KOPT-K1 (cell line): ENCODE data around the gene FABP7.
"Not testable (repeated sequence)": the region's sequence is repeated elsewhere in the genome, so short reads cannot be mapped to it uniquely, and the experiment has no call there.

ENCODE experiments used
- H3K27ac ChIP-seq: fragments of 200-600 bp; sonication (generic); 2 replicates; pipeline ENCODE4 v1.5.1; 2016; ENCODE audit warnings: antibody characterized with exemption, mild to moderate bottlenecking, low read depth, low read length; ENCODE audit not compliant: poor library complexity, severe bottlenecking
- H3K36me3 ChIP-seq: fragments of 200-600 bp; sonication (generic); 2 replicates; pipeline ENCODE4 v1.5.1; 2017; ENCODE audit warnings: antibody characterized with exemption, mild to moderate bottlenecking, low read length, moderate library complexity; ENCODE audit not compliant: insufficient read depth
- H3K9me3 ChIP-seq: fragments of 200-600 bp; sonication (generic); 2 replicates; pipeline ENCODE4 v1.5.1; 2017; ENCODE audit warnings: antibody characterized with exemption, low read length, mild to moderate bottlenecking; ENCODE audit not compliant: insufficient read depth, poor library complexity, severe bottlenecking

The FABP7 gene

GRCh38 chr6:122779667-122780066 is at the start of gene FABP7:
Gene FABP7 (plus strand): TSS chr6:122779716. CDS start chr6:122779795, 79 bp downstream.
- H3K36me3 ChIP-seq = no peaks in the 10 kb centered on the region
- H3K27ac ChIP-seq = no peak within 1 kb of the TSS
- no peaks in the 10 kb centered on the region for H3K9me3 ChIP-seq

GRCh38 chr6:122730334-122730733 is 49.2 kb upstream of the FABP7 start:
- H3K9me3 ChIP-seq = no peaks in the 10 kb centered on the region
- no peaks in the 10 kb centered on the region for H3K36me3 ChIP-seq
- no peak overlapping the region for H3K27ac ChIP-seq

- Histone ChIP-seq H3K27ac (no peak overlapping the region), H3K36me3 (no peaks in the 10 kb centered on the region), H3K9me3 (no peaks in the 10 kb centered on the region)
Measured at GRCh38 chr6:122730775-122731386, 48.6 kb upstream of the FABP7 start.

GRCh38 chr6:122733259-122733658 is 46.3 kb upstream of the FABP7 start:
- no peak overlapping the region for H3K27ac ChIP-seq
- H3K9me3 ChIP-seq = no peaks in the 10 kb centered on the region
- no peaks in the 10 kb centered on the region for H3K36me3 ChIP-seq

- Histone ChIP-seq H3K27ac (no peak overlapping the region), H3K9me3 (no peaks in the 10 kb centered on the region), H3K36me3 (no peaks in the 10 kb centered on the region)
Measured at GRCh38 chr6:122734529-122735395, 44.8 kb upstream of the FABP7 start.

GRCh38 chr6:122735582-122735981 is 43.9 kb upstream of the FABP7 start:
- Histone ChIP-seq H3K27ac (no peak overlapping the region), H3K36me3 (no peaks in the 10 kb centered on the region), H3K9me3 (no peaks in the 10 kb centered on the region)

GRCh38 chr6:122736163-122736562 is 43.4 kb upstream of the FABP7 start:
- Histone ChIP-seq H3K9me3 (no peaks in the 10 kb centered on the region), H3K36me3 (no peaks in the 10 kb centered on the region), H3K27ac (no peak overlapping the region)

GRCh38 chr6:122736616-122737015 is 42.9 kb upstream of the FABP7 start:
- Histone ChIP-seq H3K36me3 (no peaks in the 10 kb centered on the region), H3K9me3 (no peaks in the 10 kb centered on the region), H3K27ac (no peak overlapping the region)

- Histone ChIP-seq H3K27ac (no peak overlapping the region), H3K36me3 (no peaks in the 10 kb centered on the region)
Measured at GRCh38 chr6:122740091-122740490, 39.4 kb upstream of the FABP7 start.

GRCh38 chr6:122740936-122741335 is 38.6 kb upstream of the FABP7 start:
- Histone ChIP-seq H3K36me3 (no peaks in the 10 kb centered on the region), H3K9me3 (no peaks in the 10 kb centered on the region), H3K27ac (no peak overlapping the region)

More at GRCh38 chr6:122740091-122740490, 39.4 kb upstream of the FABP7 start:
- no peaks in the 10 kb centered on the region for H3K9me3 ChIP-seq

GRCh38 chr6:122744247-122744646 is 35.3 kb upstream of the FABP7 start:
- not testable (repeated sequence) for H3K36me3 ChIP-seq, H3K9me3 ChIP-seq, H3K27ac ChIP-seq

- H3K27ac ChIP-seq, H3K36me3 ChIP-seq, H3K9me3 ChIP-seq: not testable (repeated sequence)
Measured at GRCh38 chr6:122744856-122745255, 34.7 kb upstream of the FABP7 start.

GRCh38 chr6:122746688-122747087 is 32.8 kb upstream of the FABP7 start:
- no peak overlapping the region for H3K27ac ChIP-seq

GRCh38 chr6:122747573-122747972 is 31.9 kb upstream of the FABP7 start:
- Histone ChIP-seq H3K27ac (no peak overlapping the region), H3K9me3 (no peaks in the 10 kb centered on the region), H3K36me3 (no peaks in the 10 kb centered on the region)

More at GRCh38 chr6:122746688-122747087, 32.8 kb upstream of the FABP7 start:
- Histone ChIP-seq H3K36me3 (no peaks in the 10 kb centered on the region), H3K9me3 (no peaks in the 10 kb centered on the region)

GRCh38 chr6:122748945-122749344 is 30.6 kb upstream of the FABP7 start:
- H3K36me3 ChIP-seq, H3K27ac ChIP-seq, H3K9me3 ChIP-seq: not testable (repeated sequence)
